HUES64 (cell line): ENCODE results near the gene ALCAM.

Source experiments
- H3K27ac ChIP-seq: 2 replicates; pipeline ENCODE4 v1.7.0; 2013; ENCODE audit warnings: low read depth, low read length, inconsistent platforms
- H3K27me3 ChIP-seq: 2 replicates; pipeline ENCODE4 v1.6.1; 2013; ENCODE audit warnings: mild to moderate bottlenecking, low read length; ENCODE audit not compliant: insufficient read depth
- H3K36me3 ChIP-seq: 2 replicates; pipeline ENCODE4 v1.6.1; 2013; ENCODE audit warnings: mild to moderate bottlenecking, low read length; ENCODE audit not compliant: insufficient read depth
- H3K4me1 ChIP-seq: 2 replicates; pipeline ENCODE4 v1.6.1; 2013; ENCODE audit warnings: mild to moderate bottlenecking, low read length, moderate library complexity; ENCODE audit not compliant: insufficient read depth
- H3K4me3 ChIP-seq: 2 replicates; pipeline ENCODE4 v1.5.1; 2013; ENCODE audit warnings: mild to moderate bottlenecking, low read length, moderate library complexity
- H3K9ac ChIP-seq: 2 replicates; pipeline ENCODE4 v1.6.1; 2013; ENCODE audit warnings: mild to moderate bottlenecking, low read depth, low read length
- H3K9me3 ChIP-seq: 2 replicates; pipeline ENCODE4 v1.6.1; 2013; ENCODE audit warnings: low read depth, low read length; ENCODE audit not compliant: insufficient read depth
- WGBS: fragments of 150-250, 120-280 bp; methylation state at CpG from one replicate; pipeline ENCODE4 v1.1.7; 2013; ENCODE audit warnings: missing lambda C conversion rate; 5-methylcytosine and 5-hydroxymethylcytosine counted together

ALCAM gene

DNA sequence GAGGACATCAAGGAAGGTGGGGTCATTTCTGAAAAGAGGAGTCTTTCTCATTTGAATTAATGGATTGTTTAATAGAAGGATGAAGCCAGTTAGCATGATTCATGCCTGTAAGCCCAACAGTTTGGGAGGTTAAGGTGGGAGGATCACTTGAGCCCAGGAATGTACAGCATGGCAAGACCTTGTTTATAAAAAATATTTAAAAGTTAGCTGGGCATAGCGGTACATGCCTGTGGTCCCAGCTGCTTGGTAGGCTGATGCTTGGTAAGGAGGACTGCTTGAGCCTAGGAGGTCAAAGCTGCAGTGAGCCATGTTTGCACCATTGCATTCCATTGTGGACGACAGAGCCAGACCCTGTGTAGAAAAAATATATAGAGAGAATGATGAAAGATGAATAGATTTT lies 165.5 kb downstream of the ALCAM start:
- H3K9ac ChIP-seq = no peak overlapping the region
- no peaks in the 10 kb centered on the region for H3K9me3 ChIP-seq
- no peak overlapping the region for H3K27ac ChIP-seq
- WGBS = 95% methylated on average over 2 of the region's 2 CpGs
- no peaks in the 10 kb centered on the region for H3K27me3 ChIP-seq
- H3K4me3 ChIP-seq = no peak overlapping the region
- no peaks in the 10 kb centered on the region for H3K4me1 ChIP-seq
- H3K36me3 ChIP-seq = peaks cover 16% of the 10 kb centered on the region

DNA sequence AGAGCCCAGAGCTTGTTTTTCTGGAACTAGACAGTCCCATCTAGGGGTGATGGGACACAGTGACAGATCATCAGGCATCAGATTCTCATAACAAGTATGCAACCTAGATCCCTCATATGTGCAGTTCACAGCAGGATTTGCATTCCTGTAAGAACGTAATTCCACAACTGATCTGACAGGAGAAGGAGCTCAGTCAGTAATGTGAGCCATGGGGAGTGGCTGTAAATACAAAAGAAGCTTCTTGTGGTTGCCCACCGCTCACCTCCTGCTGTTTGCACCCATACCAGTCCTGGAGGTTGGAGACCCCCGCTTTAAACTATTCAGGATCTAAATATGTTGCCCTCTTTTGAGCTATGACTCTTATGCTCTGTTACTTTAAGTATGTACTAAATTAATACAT lies 167.3 kb downstream of the ALCAM start:
- Histone ChIP-seq H3K27me3 (no peaks in the 10 kb centered on the region), H3K9me3 (no peaks in the 10 kb centered on the region), H3K36me3 (peaks cover 16% of the 10 kb centered on the region), H3K4me3 (no peak overlapping the region), H3K4me1 (no peaks in the 10 kb centered on the region), H3K9ac (no peak overlapping the region), H3K27ac (no peak overlapping the region)
- 90% methylated on average over 3 of the region's 3 CpGs for WGBS

DNA sequence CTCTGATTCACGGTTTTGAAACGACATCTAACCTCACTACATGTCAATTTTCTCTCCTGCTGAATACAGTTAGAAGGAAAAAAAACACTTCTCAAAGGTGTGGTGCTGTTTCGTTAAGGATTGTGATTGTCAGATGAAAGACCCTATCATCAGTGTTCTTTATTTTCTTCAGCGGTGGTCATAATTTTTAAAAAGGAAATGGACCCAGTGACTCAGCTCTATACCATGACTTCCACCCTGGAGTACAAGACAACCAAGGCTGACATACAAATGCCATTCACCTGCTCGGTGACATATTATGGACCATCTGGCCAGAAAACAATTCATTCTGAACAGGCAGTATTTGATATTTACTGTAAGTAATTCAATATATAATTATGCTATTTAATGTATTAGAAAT lies 167.8 kb downstream of the ALCAM start:
- Histone ChIP-seq H3K9me3 (no peaks in the 10 kb centered on the region), H3K27ac (no peak overlapping the region), H3K4me1 (no peaks in the 10 kb centered on the region), H3K27me3 (no peaks in the 10 kb centered on the region), H3K36me3 (peaks cover 16% of the 10 kb centered on the region), H3K4me3 (no peak overlapping the region), H3K9ac (no peak overlapping the region)
- 98% methylated on average over 4 of the region's 5 CpGs for WGBS

DNA sequence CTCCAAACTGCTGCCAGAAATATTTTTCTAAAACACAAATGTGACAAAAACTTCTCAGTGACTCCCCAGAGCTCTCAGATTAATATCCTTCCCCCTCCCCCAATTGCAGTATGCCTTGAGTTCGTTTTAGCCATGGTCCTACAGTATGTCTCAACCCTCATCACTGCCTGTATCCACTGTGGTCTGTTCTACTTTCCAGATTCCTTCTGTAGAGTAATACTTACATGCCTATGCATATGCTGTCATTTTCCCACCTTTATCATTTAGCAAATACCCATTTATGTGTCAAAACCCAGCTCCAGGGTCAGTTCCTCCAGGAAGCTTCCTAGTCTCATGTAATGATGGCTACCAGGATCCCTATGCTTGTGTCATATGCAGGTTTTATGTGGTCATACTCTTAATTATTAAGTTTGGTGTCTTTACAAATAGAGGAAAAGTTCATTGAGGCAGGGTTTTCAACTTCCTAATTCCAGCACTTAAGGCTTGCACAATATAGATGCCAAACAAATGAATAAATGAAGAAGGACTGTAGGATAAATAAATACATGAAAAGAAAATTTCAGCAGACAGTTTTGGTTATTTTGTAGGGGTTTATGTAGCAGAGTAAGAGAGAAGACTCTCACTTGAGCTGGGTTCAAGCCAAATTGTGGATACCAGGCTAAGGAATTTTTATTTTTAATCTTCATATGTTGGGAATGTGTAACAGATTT lies 170.8 kb downstream of the ALCAM start:
- Histone ChIP-seq H3K36me3 (peaks cover 36% of the 10 kb centered on the region), H3K9ac (no peak overlapping the region), H3K27me3 (no peaks in the 10 kb centered on the region), H3K9me3 (no peaks in the 10 kb centered on the region), H3K27ac (no peak overlapping the region), H3K4me1 (no peaks in the 10 kb centered on the region), H3K4me3 (no peak overlapping the region)
- WGBS = 97% methylated on average over 1 of the region's 1 CpG

DNA sequence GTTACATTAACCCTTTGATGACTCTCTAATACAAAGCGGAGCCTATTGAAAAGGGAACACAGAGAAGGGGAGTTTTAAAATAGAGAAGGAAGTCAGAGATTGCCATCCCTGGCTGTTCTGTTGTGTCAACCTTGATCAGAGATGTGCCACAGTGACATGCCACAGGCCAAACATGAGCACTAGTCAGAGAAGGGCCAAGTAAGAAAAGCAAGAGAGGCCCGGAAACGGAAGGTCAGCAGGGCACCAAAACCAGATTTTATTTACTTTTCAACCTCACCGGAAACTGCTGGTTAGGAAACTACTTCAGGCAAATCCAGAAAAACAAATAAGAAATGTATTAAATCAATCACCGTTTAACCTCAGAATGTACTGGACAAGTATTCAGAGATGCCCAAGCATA lies 171.8 kb downstream of the ALCAM start:
- peaks cover 46% of the 10 kb centered on the region for H3K36me3 ChIP-seq
- H3K27me3 ChIP-seq = no peaks in the 10 kb centered on the region
- H3K4me1 ChIP-seq = no peaks in the 10 kb centered on the region
- no peak overlapping the region for H3K9ac ChIP-seq
- H3K4me3 ChIP-seq = no peak overlapping the region
- H3K27ac ChIP-seq = no peak overlapping the region
- H3K9me3 ChIP-seq = no peaks in the 10 kb centered on the region
- WGBS = 98% methylated on average over 5 of the region's 5 CpGs

DNA sequence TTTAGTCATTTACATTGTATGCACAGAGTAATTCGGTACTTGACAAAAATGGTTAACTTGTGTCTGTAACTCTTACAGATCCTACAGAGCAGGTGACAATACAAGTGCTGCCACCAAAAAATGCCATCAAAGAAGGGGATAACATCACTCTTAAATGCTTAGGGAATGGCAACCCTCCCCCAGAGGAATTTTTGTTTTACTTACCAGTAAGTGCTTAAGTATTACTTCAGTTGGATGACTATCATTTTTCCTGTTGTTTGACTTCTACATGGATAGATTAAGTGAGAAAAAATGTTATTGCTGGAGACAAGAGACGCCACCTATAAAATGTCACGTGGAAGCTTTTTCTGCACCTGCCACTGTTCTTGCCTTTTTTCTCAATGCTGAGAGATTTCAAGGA lies 173.2 kb downstream of the ALCAM start:
- H3K27ac ChIP-seq = no peak overlapping the region
- WGBS = 96% methylated on average over 3 of the region's 3 CpGs
- H3K27me3 ChIP-seq = no peaks in the 10 kb centered on the region
- H3K9me3 ChIP-seq = no peaks in the 10 kb centered on the region
- no peaks in the 10 kb centered on the region for H3K4me1 ChIP-seq
- H3K36me3 ChIP-seq = peaks cover 42% of the 10 kb centered on the region
- no peak overlapping the region for H3K9ac ChIP-seq
- no peak overlapping the region for H3K4me3 ChIP-seq

DNA sequence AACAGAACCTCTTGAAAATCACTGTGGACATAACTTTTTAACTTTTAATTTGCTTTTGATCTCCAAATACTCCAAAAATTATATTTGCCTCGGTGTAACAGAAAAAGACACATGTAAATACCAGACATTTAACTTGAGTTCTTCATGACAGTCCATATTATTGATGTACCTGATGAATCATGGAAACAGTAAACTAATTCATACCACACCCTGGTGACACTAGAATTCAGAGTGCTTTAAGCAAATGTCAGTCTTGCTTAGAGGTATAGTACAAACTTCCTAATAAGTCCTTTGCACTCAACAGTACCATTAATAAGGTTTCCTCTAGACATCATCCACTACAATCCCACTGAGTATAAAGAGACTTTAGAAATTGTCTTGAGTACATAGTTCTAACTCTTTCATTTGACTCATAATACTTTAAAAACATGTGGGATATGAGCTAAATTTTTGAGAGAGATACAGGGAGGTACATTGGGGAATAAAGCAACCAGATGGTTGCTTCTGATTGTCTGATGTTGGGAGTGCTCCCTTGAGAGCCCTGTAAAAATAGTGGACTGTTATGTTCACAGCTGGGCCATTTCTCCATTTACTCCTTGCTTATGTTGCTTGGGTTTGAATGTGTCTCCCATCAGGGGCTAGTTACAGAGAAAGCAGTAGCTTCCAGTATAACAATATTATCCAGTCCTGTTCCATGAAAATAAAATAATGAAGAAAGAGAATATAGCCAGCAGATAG lies 175.7 kb downstream of the ALCAM start:
- H3K27me3 ChIP-seq = no peaks in the 10 kb centered on the region
- H3K27ac ChIP-seq = no peak overlapping the region
- WGBS = 92% methylated on average over 1 of the region's 1 CpG
- no peaks in the 10 kb centered on the region for H3K4me1 ChIP-seq
- H3K36me3 ChIP-seq = peaks cover 52% of the 10 kb centered on the region
- H3K9ac ChIP-seq = no peak overlapping the region
- no peaks in the 10 kb centered on the region for H3K9me3 ChIP-seq
- no peak overlapping the region for H3K4me3 ChIP-seq

DNA sequence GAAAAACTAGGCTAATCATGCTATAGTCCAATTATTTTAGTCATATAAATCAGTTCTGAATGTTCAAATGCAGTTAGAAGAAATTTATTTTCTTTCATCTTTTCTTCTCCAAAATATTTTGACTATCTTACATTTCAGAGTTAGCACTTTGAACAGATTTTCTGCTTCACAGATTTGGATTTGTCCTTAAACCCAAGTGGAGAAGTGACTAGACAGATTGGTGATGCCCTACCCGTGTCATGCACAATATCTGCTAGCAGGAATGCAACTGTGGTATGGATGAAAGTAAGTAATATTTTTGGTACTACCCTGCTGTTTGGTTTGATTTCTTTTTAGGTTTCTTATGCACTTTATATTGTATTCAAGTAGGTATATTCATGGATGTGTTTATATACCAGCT lies 178.3 kb downstream of the ALCAM start:
- Histone ChIP-seq H3K4me1 (no peaks in the 10 kb centered on the region), H3K9ac (no peak overlapping the region), H3K4me3 (no peak overlapping the region), H3K36me3 (peaks cover 63% of the 10 kb centered on the region), H3K27me3 (no peaks in the 10 kb centered on the region), H3K27ac (no peak overlapping the region), H3K9me3 (no peaks in the 10 kb centered on the region)
- WGBS = 96% methylated on average over 1 of the region's 1 CpG

DNA sequence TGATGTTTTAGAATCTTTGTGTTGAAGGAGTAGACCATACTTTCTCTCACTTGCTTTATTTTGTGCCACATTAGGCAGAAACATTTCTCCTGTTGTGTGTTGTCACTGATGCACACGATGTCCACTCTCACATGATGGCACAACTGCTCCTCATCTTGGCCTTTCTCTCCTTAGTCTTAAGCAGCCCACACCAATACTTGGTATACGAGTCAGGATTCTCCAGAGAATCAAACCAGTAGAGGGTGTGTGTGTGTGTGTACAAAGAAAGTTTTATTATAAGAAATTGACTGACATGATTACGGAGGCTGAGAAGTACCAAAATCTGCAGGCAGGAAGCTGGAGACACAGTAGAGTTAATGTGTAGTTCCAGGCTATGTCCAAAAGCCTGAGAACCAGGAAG lies 187.1 kb downstream of the ALCAM start:
- peaks cover 38% of the 10 kb centered on the region for H3K36me3 ChIP-seq
- H3K4me1 ChIP-seq = no peaks in the 10 kb centered on the region
- H3K9me3 ChIP-seq = no peaks in the 10 kb centered on the region
- WGBS = 91% methylated on average over 3 of the region's 3 CpGs
- no peak overlapping the region for H3K27ac ChIP-seq
- H3K27me3 ChIP-seq = no peaks in the 10 kb centered on the region
- H3K4me3 ChIP-seq = no peak overlapping the region
- no peak overlapping the region for H3K9ac ChIP-seq

DNA sequence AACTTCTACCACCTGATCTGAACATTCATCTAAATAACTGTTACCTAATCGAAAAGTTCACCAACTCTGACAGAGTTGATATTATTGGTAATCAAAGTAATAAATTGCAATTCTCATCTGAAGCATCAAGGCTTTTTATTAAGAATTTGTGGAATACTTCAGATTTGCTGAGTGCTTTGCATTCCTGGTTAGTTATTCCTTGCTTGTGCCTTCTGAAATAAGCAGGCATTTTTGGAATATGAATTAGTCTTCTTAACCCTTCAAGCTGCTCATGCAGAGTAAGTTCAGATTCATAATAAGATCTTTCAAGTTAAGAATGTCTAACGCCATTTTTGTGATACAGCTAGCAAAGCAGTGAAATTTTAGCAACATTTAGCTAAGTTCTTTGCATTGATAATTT lies 188.5 kb downstream of the ALCAM start:
- Histone ChIP-seq H3K27me3 (no peaks in the 10 kb centered on the region), H3K4me1 (no peaks in the 10 kb centered on the region), H3K9me3 (no peaks in the 10 kb centered on the region), H3K4me3 (no peak overlapping the region), H3K27ac (no peak overlapping the region), H3K9ac (no peak overlapping the region), H3K36me3 (peaks cover 31% of the 10 kb centered on the region)
- 100% methylated on average over 1 of the region's 2 CpGs for WGBS

DNA sequence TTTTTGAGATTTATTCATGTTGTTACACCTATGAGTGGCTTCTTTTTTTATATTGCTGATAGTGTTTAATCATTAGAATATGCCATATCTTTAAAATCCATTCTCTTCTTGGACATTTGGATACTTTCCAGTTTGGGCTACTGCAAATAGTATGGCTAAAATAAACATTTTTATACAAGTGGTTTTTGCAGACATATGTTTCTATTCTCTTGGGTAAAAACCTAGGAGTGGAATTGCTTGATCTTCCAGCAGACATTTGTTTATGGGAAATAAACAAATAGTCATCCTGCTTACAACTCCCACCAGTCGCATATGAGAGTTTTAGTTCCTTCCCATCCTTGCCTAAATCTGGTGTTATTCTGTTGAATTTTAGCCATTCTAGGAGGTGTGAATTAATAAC lies 193.1 kb downstream of the ALCAM start:
- no CpG with 5 or more reads among the region's 1 CpG for WGBS
- Histone ChIP-seq H3K9me3 (no peaks in the 10 kb centered on the region), H3K27ac (no peak overlapping the region), H3K9ac (no peak overlapping the region), H3K4me1 (no peaks in the 10 kb centered on the region), H3K4me3 (no peak overlapping the region), H3K27me3 (no peaks in the 10 kb centered on the region), H3K36me3 (no peaks in the 10 kb centered on the region)
